HG03521 (cell line): ENCODE data around the gene FKBP6.
"Not testable (repeated sequence)": the region's sequence is repeated elsewhere in the genome, so short reads cannot be mapped to it uniquely, and the experiment has no call there.

Source experiments
- ATAC-seq: cut with Tn5 transposase; IDR thresholded peaks from one replicate; pipeline ENCODE4 v1.9.1; 2021; ENCODE audit warnings: mild to moderate bottlenecking, moderate library complexity; ENCODE audit not compliant: unreplicated experiment

Gene FKBP6

GRCh38 chr7:73327922-73328321, at the start of gene FKBP6, which contains the start of gene TRIM50:
TSS of gene FKBP6 (plus strand) at chr7:73328161. CDS start at chr7:73328429, 268 bp downstream.
TSS of gene TRIM50 (minus strand) at chr7:73328082. CDS start at chr7:73324787, 3,295 bp downstream.
- not testable (repeated sequence) for ATAC-seq

GRCh38 chr7:73297235-73297634, 30.7 kb upstream of the FKBP6 start:
- not testable (repeated sequence) for ATAC-seq

GRCh38 chr7:73297706-73298105, 30.3 kb upstream of the FKBP6 start:
- not testable (repeated sequence) for ATAC-seq

GRCh38 chr7:73299812-73300211, 28.1 kb upstream of the FKBP6 start:
- not testable (repeated sequence) for ATAC-seq

- not testable (repeated sequence) for ATAC-seq
Observed at GRCh38 chr7:73301108-73301507, 26.9 kb upstream of the FKBP6 start.

- not testable (repeated sequence) for ATAC-seq
Observed at GRCh38 chr7:73302846-73303245, 25.1 kb upstream of the FKBP6 start.

GRCh38 chr7:73303546-73303945, 24.4 kb upstream of the FKBP6 start:
- no peak for ATAC-seq

- ATAC-seq = no peak
Observed at GRCh38 chr7:73304071-73304470, 23.9 kb upstream of the FKBP6 start.

- ATAC-seq = not testable (repeated sequence)
Observed at GRCh38 chr7:73304612-73305387, 23.2 kb upstream of the FKBP6 start.

GRCh38 chr7:73307436-73307835, 20.5 kb upstream of the FKBP6 start:
- ATAC-seq = no peak

- ATAC-seq = peak; percentile 27
Observed at GRCh38 chr7:73308074-73308664, 19.8 kb upstream of the FKBP6 start.

GRCh38 chr7:73308665-73309214, 19.2 kb upstream of the FKBP6 start, which contains the start of gene NSUN5:
TSS of gene NSUN5 (minus strand) at chr7:73308826. CDS start at chr7:73308790, 36 bp downstream.
- peak; percentile 84 for ATAC-seq

- ATAC-seq = not testable (repeated sequence)
Observed at GRCh38 chr7:73311421-73311820, 16.5 kb upstream of the FKBP6 start.

GRCh38 chr7:73312831-73313520, 15.0 kb upstream of the FKBP6 start:
- no peak for ATAC-seq

GRCh38 chr7:73313521-73313906, 14.4 kb upstream of the FKBP6 start:
- no peak for ATAC-seq

GRCh38 chr7:73314271-73314670, 13.7 kb upstream of the FKBP6 start:
- ATAC-seq = no peak

- no peak for ATAC-seq
Observed at GRCh38 chr7:73316521-73316920, 11.4 kb upstream of the FKBP6 start.

GRCh38 chr7:73318656-73319204, 9.2 kb upstream of the FKBP6 start:
- ATAC-seq = not testable (repeated sequence)

- not testable (repeated sequence) for ATAC-seq
Observed at GRCh38 chr7:73319541-73319940, 8.4 kb upstream of the FKBP6 start.

- not testable (repeated sequence) for ATAC-seq
Observed at GRCh38 chr7:73320009-73320408, 8.0 kb upstream of the FKBP6 start.
